Measurements from ENCODE around the gene SLC9A8. TPM values are rescaled to one million over a fixed set of nuclear protein-coding genes. Genes with fewer than 3 reads are reported as not detected.

SLC9A8 gene
- total RNA-seq, 1 experiment from 2014 or later = 6.7 TPM

- H3K4me2 ChIP-seq (ENCODE audit: low read length) = no peak overlapping the region
- H3K9me2 ChIP-seq (ENCODE audit: insufficient read depth) = no peaks in the 10 kb centered on the region
- BruUV-seq (replicated peaks) = no TSS peak
- H3K27me3 ChIP-seq (ENCODE audit: insufficient read depth, low read length) = no peaks in the 10 kb centered on the region
- no peak overlapping the region for H3K9ac ChIP-seq (ENCODE audit: low read length)
- no peaks in the 10 kb centered on the region for H3K4me1 ChIP-seq (ENCODE audit: control insufficient read depth in 1 of 2, insufficient read depth in 2 of 2, low read length in 2 of 2)
- no peak overlapping the region for H3K27ac ChIP-seq (ENCODE audit: low read depth, low read length)
- ChIA-PET RAD21 (ENCODE audit: low non-redundant PET in 1 of 2, low total read pairs in 2 of 2, uncharacterized antibody in 2 of 2, unreplicated experiment in 2 of 2) (no interaction called here), POLR2A (no interaction called here), CTCF (no interaction called here)
- TF ChIP-seq YY1 (IDR thresholded peaks at IDR 0.05; ENCODE audit: extremely low read depth, insufficient replicate concordance, low read depth, low read length) = no peak
- DNase-seq (ENCODE audit: low read depth, low spot score) (no peak), ATAC-seq (no peak)
- no peak overlapping the region for H3K4me3 ChIP-seq (replicated peaks in 1 of 2; ENCODE audit: low read depth in 1 of 2, low read length in 2 of 2)
- H2AFZ ChIP-seq (ENCODE audit: low read depth, low read length, poor library complexity, severe bottlenecking) = no peak overlapping the region
- H3K79me2 ChIP-seq (ENCODE audit: insufficient read depth, low read length) = no peaks in the 10 kb centered on the region
- no peaks in the 10 kb centered on the region for H3K36me3 ChIP-seq (ENCODE audit: control insufficient read depth in 1 of 2, insufficient read depth in 2 of 2, low read length in 2 of 2)
- intact Hi-C loops (cut with micrococcal nuclease) = no loop called here
- H3K9me3 ChIP-seq (ENCODE audit: control insufficient read depth in 1 of 2, insufficient read depth in 1 of 2, low read depth in 1 of 2, low read length in 2 of 2) = no peaks in the 10 kb centered on the region
- no peaks in the 10 kb centered on the region for H4K20me1 ChIP-seq (ENCODE audit: insufficient read depth)
Measured at GRCh38 chr20:49880724-49881445, 68.3 kb downstream of the SLC9A8 start.

GRCh38 chr20:49882171-49882970 lies 69.7 kb downstream of the SLC9A8 start:
- Histone ChIP-seq H3K9ac (ENCODE audit: low read length) (no peak overlapping the region), H3K4me2 (ENCODE audit: low read length) (no peak overlapping the region), H3K4me3 (replicated peaks in 1 of 2; ENCODE audit: low read depth in 1 of 2, low read length in 2 of 2) (no peak overlapping the region), H3K27ac (ENCODE audit: low read depth, low read length) (no peak overlapping the region), H3K79me2 (ENCODE audit: insufficient read depth, low read length) (no peaks in the 10 kb centered on the region), H3K9me3 (ENCODE audit: control insufficient read depth in 1 of 2, insufficient read depth in 1 of 2, low read depth in 1 of 2, low read length in 2 of 2) (no peaks in the 10 kb centered on the region), H2AFZ (ENCODE audit: low read depth, low read length, poor library complexity, severe bottlenecking) (no peak overlapping the region), H3K36me3 (ENCODE audit: control insufficient read depth in 1 of 2, insufficient read depth in 2 of 2, low read length in 2 of 2) (no peaks in the 10 kb centered on the region), H3K4me1 (ENCODE audit: control insufficient read depth in 1 of 2, insufficient read depth in 2 of 2, low read length in 2 of 2) (no peaks in the 10 kb centered on the region), H3K9me2 (ENCODE audit: insufficient read depth) (no peaks in the 10 kb centered on the region), H4K20me1 (ENCODE audit: insufficient read depth) (no peaks in the 10 kb centered on the region), H3K27me3 (ENCODE audit: insufficient read depth, low read length) (no peaks in the 10 kb centered on the region)
- TF ChIP-seq TCF7L2 (IDR thresholded peaks at IDR 0.05; ENCODE audit: borderline replicate concordance, extremely low read depth, insufficient read depth, insufficient read length) = no peak
- DNase-seq (ENCODE audit: low read depth, low spot score) (no peak), ATAC-seq (no peak)
- ChIA-PET RAD21 (ENCODE audit: low non-redundant PET in 1 of 2, low total read pairs in 2 of 2, uncharacterized antibody in 2 of 2, unreplicated experiment in 2 of 2) (no interaction called here), POLR2A (no interaction called here), CTCF (no interaction called here)
- intact Hi-C loops (cut with micrococcal nuclease) = no loop called here
- BruUV-seq (replicated peaks) = no TSS peak
